H9 (cell line): Measurements from ENCODE around the gene TXLNG. TPM values are rescaled to one million over a fixed set of nuclear protein-coding genes. Genes with fewer than 3 reads are reported as not detected.

Experiments used
- DNase-seq: peaks from one replicate; pipeline ENCODE4 v3.0.0-alpha.2; 2017
- H2AFZ ChIP-seq: one replicate; pipeline ENCODE4 v1.6.1; 2013; ENCODE audit warnings: mild to moderate bottlenecking, low read length, control low read depth, moderate library complexity
- H2AK5ac ChIP-seq: 2 replicates; pipeline ENCODE4 v1.6.1; 2013; ENCODE audit warnings: low read length, control low read depth, mixed read lengths; ENCODE audit not compliant: insufficient read length
- H2BK120ac ChIP-seq: one replicate; pipeline ENCODE4 v1.6.1; 2013; ENCODE audit warnings: low read depth, mild to moderate bottlenecking, low read length, control low read depth, inconsistent platforms; ENCODE audit not compliant: poor library complexity, severe bottlenecking
- H2BK12ac ChIP-seq: 2 replicates; pipeline ENCODE4 v1.6.1; 2013; ENCODE audit warnings: low read length, control low read depth, mixed read lengths, low read depth; ENCODE audit not compliant: insufficient read length
- H2BK15ac ChIP-seq: 2 replicates; pipeline ENCODE4 v1.6.1; 2013; ENCODE audit warnings: low read depth, low read length, control low read depth
- H2BK20ac ChIP-seq: one replicate; pipeline ENCODE4 v1.6.1; 2013; ENCODE audit warnings: low read depth, mild to moderate bottlenecking, low read length, control low read depth, inconsistent platforms; ENCODE audit not compliant: poor library complexity, severe bottlenecking
- H2BK5ac ChIP-seq: 2 replicates; pipeline ENCODE4 v1.6.1; 2013; ENCODE audit warnings: low read length, control low read depth, mixed read lengths; ENCODE audit not compliant: insufficient read length
- H3K14ac ChIP-seq: 2 replicates; pipeline ENCODE4 v1.6.1; 2013; ENCODE audit warnings: low read length, control low read depth; ENCODE audit not compliant: insufficient read depth
- H3K18ac ChIP-seq: 2 replicates; pipeline ENCODE4 v1.6.1; 2013; ENCODE audit warnings: low read depth, mild to moderate bottlenecking, mixed read lengths, low read length, control low read depth; ENCODE audit not compliant: insufficient read length
- H3K23ac ChIP-seq: 2 replicates; pipeline ENCODE4 v1.6.1; 2013; ENCODE audit warnings: low read length, control low read depth, mixed read lengths, low read depth; ENCODE audit not compliant: insufficient read length
- H3K23me2 ChIP-seq: 2 replicates; pipeline ENCODE4 v1.6.1; 2013; ENCODE audit warnings: low read depth, mild to moderate bottlenecking, mixed read lengths, low read length, control low read depth; ENCODE audit not compliant: insufficient read length, poor library complexity, severe bottlenecking
- H3K27ac ChIP-seq: 2 replicates; pipeline ENCODE4 v1.5.1; 2013; ENCODE audit warnings: low read length, control low read depth, mixed read lengths, low read depth; ENCODE audit not compliant: insufficient read length
- H3K27me3 ChIP-seq: 2 replicates; pipeline ENCODE4 v1.6.1; 2013; ENCODE audit warnings: low read length, control low read depth, inconsistent platforms; ENCODE audit not compliant: insufficient read depth
- H3K4ac ChIP-seq: 2 replicates; pipeline ENCODE4 v1.6.1; 2013; ENCODE audit warnings: low read depth, mild to moderate bottlenecking, control low read depth, inconsistent platforms, low read length, moderate library complexity
- H3K4me1 ChIP-seq: 2 replicates; pipeline ENCODE4 v1.6.1; 2013; ENCODE audit warnings: low read length, control low read depth, inconsistent platforms; ENCODE audit not compliant: insufficient read depth
- H3K4me2 ChIP-seq: 2 replicates; pipeline ENCODE4 v1.6.1; 2013; ENCODE audit warnings: low read length, control low read depth, mixed read lengths; ENCODE audit not compliant: insufficient read length, insufficient read depth
- H3K56ac ChIP-seq: 2 replicates; pipeline ENCODE4 v1.6.1; 2013; ENCODE audit warnings: low read depth, mild to moderate bottlenecking, mixed read lengths, low read length, control low read depth; ENCODE audit not compliant: insufficient read length
- H3K79me1 ChIP-seq: 2 replicates; pipeline ENCODE4 v1.6.1; 2013; ENCODE audit warnings: low read depth, mild to moderate bottlenecking, moderate library complexity, low read length, control low read depth, inconsistent platforms; ENCODE audit not compliant: insufficient read depth, poor library complexity, severe bottlenecking
- H3K79me2 ChIP-seq: 2 replicates; pipeline ENCODE4 v1.6.1; 2013; ENCODE audit warnings: low read length, control low read depth, inconsistent platforms; ENCODE audit not compliant: insufficient read depth
- H3K9ac ChIP-seq: 2 replicates; pipeline ENCODE4 v1.6.1; 2013; ENCODE audit warnings: low read length, control low read depth, mixed read lengths; ENCODE audit not compliant: insufficient read length; ENCODE audit errors: extremely low read depth
- H3K9me3 ChIP-seq: one replicate; pipeline ENCODE4 v1.6.1; 2013; ENCODE audit warnings: low read depth, low read length, inconsistent platforms; ENCODE audit not compliant: control insufficient read depth
- H3T11ph ChIP-seq: one replicate; pipeline ENCODE4 v1.6.1; 2013; ENCODE audit warnings: mild to moderate bottlenecking, low read length, control low read depth, inconsistent platforms
- H4K20me1 ChIP-seq: one replicate; pipeline ENCODE4 v1.6.1; 2013; ENCODE audit not compliant: control insufficient read depth, insufficient read length, insufficient read depth
- H4K5ac ChIP-seq: 2 replicates; pipeline ENCODE4 v1.6.1; 2013; ENCODE audit warnings: low read depth, mild to moderate bottlenecking, mixed read lengths, low read length, control low read depth; ENCODE audit not compliant: insufficient read length
- H4K8ac ChIP-seq: replicated peaks from 2 replicates; pipeline ENCODE4 v1.6.1; 2013; ENCODE audit warnings: low read length, control low read depth, mixed read lengths, low read depth; ENCODE audit not compliant: insufficient read length
- H4K91ac ChIP-seq: 2 replicates; pipeline ENCODE4 v1.6.1; 2013; ENCODE audit warnings: low read depth, mild to moderate bottlenecking, moderate library complexity, mixed read lengths, low read length, control low read depth; ENCODE audit not compliant: insufficient read length
- H3K27ac Mint-ChIP-seq, 3 experiments: 2 replicates in 2 of 3; 3 replicates in 1 of 3; pipeline ENCODE4 v1.8.0; 2020 to 2021; ENCODE audit warnings: mixed read lengths in 3 of 3, mild to moderate bottlenecking in 1 of 3, moderate library complexity in 1 of 3
- H3K27me3 Mint-ChIP-seq: 2 replicates; pipeline ENCODE4 v1.8.0; 2021; ENCODE audit warnings: low read depth, mild to moderate bottlenecking, moderate library complexity, mixed read lengths
- H3K36me3 Mint-ChIP-seq, 3 experiments: 2 replicates in 2 of 3; 3 replicates in 1 of 3; pipeline ENCODE4 v1.8.0; 2020 to 2021; ENCODE audit warnings: low read depth in 3 of 3, mixed read lengths in 3 of 3; ENCODE audit not compliant: insufficient read depth in 1 of 3
- H3K4me1 Mint-ChIP-seq, 2 experiments: 2 replicates each; pipeline ENCODE4 v1.8.0; 2020; ENCODE audit warnings: mixed read lengths in 2 of 2
- H3K4me3 Mint-ChIP-seq, 2 experiments: 2 replicates in 1 of 2; 3 replicates in 1 of 2; pipeline ENCODE4 v1.8.0; 2020 to 2021; ENCODE audit warnings: mild to moderate bottlenecking in 2 of 2, mixed read lengths in 2 of 2, moderate library complexity in 1 of 2
- H3K9me3 Mint-ChIP-seq, 2 experiments: 2 replicates in 1 of 2; 3 replicates in 1 of 2; pipeline ENCODE4 v1.8.0; 2020; ENCODE audit warnings: mild to moderate bottlenecking in 2 of 2, mixed read lengths in 2 of 2, moderate library complexity in 1 of 2
- WGBS: extraction: QIAGEN DNeasy Blood & Tissue Kit; methylation state at CpG from one replicate; pipeline ENCODE4 v1.1.7; 2013; ENCODE audit warnings: missing lambda C conversion rate, low lambda C conversion rate, mixed read lengths; ENCODE audit not compliant: insufficient read length; ENCODE audit errors: extremely low coverage; 5-methylcytosine and 5-hydroxymethylcytosine counted together
- total RNA-seq: library from RNA; stranded (reverse); gene quantifications from 2 replicates; pipeline ENCODE4 v1.2.1, GENCODE V29; 2021
- TF ChIP-seq, protein P1 (sequence below): fragments of 200-600 bp; sonication (generic); conservative IDR thresholded peaks from 3 replicates; pipeline ENCODE4 v1.8.0; 2021; ENCODE audit warnings: antibody characterized with exemption, mild to moderate bottlenecking

TXLNG gene
- total RNA-seq, 1 experiment from 2014 or later = 90.7 TPM

DNA sequence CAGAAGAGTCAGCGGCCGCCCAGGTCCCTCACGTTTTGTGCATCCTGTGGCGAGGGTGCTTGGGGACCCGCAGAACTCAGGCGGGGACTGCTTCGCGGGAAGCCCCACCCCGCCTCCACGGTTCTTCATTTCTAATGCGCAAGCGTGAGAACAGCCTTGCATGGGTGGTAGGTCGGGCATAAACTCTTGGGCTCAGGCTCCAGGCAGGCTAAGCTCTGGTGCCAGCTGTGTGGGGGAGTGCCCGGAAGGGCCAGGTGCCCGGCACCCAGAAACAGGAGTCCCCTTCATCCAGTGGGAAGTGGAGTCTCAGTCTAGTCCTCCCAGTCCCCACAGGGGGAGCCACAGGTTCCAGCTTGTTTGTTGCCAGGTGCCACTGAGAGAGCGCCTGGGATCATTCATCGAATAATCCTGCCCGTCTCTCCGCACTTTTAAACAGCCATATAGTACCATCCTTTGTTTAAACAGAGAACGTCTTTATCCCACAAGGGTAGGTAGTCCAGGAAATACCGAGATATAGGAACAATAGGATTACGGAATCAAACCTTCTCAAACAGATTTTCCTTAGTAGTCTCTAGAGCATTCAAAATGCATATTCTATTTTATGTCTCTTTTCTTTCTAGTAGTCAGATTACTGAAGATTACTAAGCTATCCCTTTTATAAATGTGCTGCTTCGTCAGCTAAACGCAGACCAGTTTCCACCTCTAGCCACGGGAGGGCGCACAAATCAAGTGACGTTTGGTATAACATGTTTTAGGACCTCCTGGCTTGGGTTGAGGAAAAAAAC lies 96.6 kb downstream of the TXLNG start:
- Histone ChIP-seq H3K4me1 (no peaks in the 10 kb centered on the region), H3T11ph (no peak overlapping the region), H2AFZ (peak overlapping the region; percentile 80), H3K23ac (no peak overlapping the region), H2BK5ac (no peak overlapping the region), H4K91ac (no peak overlapping the region), H3K79me2 (no peaks in the 10 kb centered on the region), H4K20me1 (no peaks in the 10 kb centered on the region), H3K9me3 (no peaks in the 10 kb centered on the region), H3K27me3 (no peaks in the 10 kb centered on the region), H3K56ac (no peak overlapping the region), H4K8ac (no peak overlapping the region), H3K14ac (peak overlapping the region; percentile 81; the same call in 1 of the 2 replicates), H3K4ac (no peak overlapping the region), H3K27ac (no peak overlapping the region), H2AK5ac (no peak overlapping the region), H2BK12ac (no peak overlapping the region), H2BK120ac (no peak overlapping the region), H3K9ac (peak overlapping the region; percentile 48), H3K18ac (peak overlapping the region; percentile 67), H4K5ac (no peak overlapping the region), H2BK20ac (no peak overlapping the region), H3K4me2 (peak overlapping the region; percentile 47), H3K79me1 (no peaks in the 10 kb centered on the region), H2BK15ac (no peak overlapping the region), H3K23me2 (peaks cover 3% of the 10 kb centered on the region)
- Mint-ChIP-seq H3K9me3 (no peaks in the 10 kb centered on the region), H3K27me3 (peaks cover 32% of the 10 kb centered on the region), H3K27ac (peak overlapping the region in 2 of 3 experiments; percentile 32 to 95; a peak in 2 of 7 replicates), H3K36me3 (no peaks in the 10 kb centered on the region), H3K4me1 (peaks cover 5 to 8% of the 10 kb centered on the region in 2 experiments), H3K4me3 (peak overlapping the region; percentile 73 to 86)
- TF ChIP-seq, protein P1, sequence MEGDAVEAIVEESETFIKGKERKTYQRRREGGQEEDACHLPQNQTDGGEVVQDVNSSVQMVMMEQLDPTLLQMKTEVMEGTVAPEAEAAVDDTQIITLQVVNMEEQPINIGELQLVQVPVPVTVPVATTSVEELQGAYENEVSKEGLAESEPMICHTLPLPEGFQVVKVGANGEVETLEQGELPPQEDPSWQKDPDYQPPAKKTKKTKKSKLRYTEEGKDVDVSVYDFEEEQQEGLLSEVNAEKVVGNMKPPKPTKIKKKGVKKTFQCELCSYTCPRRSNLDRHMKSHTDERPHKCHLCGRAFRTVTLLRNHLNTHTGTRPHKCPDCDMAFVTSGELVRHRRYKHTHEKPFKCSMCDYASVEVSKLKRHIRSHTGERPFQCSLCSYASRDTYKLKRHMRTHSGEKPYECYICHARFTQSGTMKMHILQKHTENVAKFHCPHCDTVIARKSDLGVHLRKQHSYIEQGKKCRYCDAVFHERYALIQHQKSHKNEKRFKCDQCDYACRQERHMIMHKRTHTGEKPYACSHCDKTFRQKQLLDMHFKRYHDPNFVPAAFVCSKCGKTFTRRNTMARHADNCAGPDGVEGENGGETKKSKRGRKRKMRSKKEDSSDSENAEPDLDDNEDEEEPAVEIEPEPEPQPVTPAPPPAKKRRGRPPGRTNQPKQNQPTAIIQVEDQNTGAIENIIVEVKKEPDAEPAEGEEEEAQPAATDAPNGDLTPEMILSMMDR = peak; percentile 85
- peak; percentile 79 for DNase-seq
- WGBS = no CpG with 5 or more reads among the region's 27 CpGs
